ENCODE data around the gene KAT2B. TPM values are rescaled to one million over a fixed set of nuclear protein-coding genes. Genes with fewer than 3 reads are reported as not detected.

Gene KAT2B
- total RNA-seq, 1 donor from 2014 or later: 8.1 TPM

DNA sequence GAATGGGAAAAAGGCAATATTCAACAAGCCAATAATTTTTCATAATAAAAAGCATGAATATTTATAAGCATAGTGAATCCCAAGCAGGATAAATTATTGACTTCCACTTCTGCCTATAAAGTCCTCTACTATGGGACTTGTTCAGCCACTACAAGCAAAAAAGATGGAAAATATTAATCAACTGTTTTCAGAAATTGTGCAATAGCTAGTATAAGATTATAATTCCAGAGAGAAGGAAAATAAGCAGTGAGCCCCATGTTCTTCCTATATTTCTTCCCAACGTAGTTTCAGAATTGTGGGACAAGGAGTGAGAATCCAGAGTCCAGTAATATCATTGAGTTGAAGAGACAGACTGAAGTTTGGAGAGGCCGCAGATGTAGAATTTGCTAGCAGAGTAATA lies 121.5 kb downstream of the KAT2B start:
- Mint-ChIP-seq H3K4me3 (ENCODE audit: unreplicated experiment) (no peak overlapping the region), H3K4me1 (ENCODE audit: low read depth) (no peaks in the 10 kb centered on the region), H3K9me3 (ENCODE audit: low read depth) (no peaks in the 10 kb centered on the region), H3K36me3 (ENCODE audit: low read depth) (peaks cover 4% of the 10 kb centered on the region), H3K27ac (ENCODE audit: unreplicated experiment) (no peak overlapping the region), H3K27me3 (ENCODE audit: low read depth) (no peaks in the 10 kb centered on the region)
- no peak for DNase-seq (ENCODE audit: low spot score)
- TF ChIP-seq, protein P1, sequence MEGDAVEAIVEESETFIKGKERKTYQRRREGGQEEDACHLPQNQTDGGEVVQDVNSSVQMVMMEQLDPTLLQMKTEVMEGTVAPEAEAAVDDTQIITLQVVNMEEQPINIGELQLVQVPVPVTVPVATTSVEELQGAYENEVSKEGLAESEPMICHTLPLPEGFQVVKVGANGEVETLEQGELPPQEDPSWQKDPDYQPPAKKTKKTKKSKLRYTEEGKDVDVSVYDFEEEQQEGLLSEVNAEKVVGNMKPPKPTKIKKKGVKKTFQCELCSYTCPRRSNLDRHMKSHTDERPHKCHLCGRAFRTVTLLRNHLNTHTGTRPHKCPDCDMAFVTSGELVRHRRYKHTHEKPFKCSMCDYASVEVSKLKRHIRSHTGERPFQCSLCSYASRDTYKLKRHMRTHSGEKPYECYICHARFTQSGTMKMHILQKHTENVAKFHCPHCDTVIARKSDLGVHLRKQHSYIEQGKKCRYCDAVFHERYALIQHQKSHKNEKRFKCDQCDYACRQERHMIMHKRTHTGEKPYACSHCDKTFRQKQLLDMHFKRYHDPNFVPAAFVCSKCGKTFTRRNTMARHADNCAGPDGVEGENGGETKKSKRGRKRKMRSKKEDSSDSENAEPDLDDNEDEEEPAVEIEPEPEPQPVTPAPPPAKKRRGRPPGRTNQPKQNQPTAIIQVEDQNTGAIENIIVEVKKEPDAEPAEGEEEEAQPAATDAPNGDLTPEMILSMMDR (IDR thresholded peaks at IDR 0.05): no peak

DNA sequence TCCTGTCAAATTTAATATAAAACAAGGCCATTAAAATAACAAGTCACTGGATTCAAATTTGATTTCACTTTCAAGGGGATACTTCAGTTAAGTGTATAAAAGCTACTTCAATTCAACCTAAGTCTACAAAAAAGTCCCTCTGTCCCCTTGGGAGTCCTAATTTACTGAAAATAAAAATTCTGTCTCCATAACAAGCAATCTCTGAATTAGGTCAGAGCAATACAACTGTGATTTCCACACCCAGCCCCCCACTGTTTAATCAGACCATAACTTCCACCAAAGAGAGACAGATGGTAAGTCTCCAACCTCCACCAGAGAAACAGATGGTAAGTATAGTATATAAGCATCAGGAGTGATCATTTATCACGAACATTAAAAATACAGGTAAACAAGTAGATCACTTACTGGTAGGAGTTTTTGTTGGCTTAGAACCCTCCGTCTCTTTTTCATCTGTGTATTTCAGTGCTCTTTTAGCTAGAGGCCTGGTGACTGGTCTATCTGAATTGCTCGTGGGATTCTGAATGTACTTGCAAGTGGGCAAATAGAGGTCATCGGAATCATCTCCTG lies 133.7 kb downstream of the KAT2B start:
- DNase-seq (ENCODE audit: low spot score): no peak
- Mint-ChIP-seq H3K27me3 (ENCODE audit: low read depth) (no peaks in the 10 kb centered on the region), H3K27ac (ENCODE audit: unreplicated experiment) (no peak overlapping the region), H3K36me3 (ENCODE audit: low read depth) (peaks cover 4% of the 10 kb centered on the region), H3K4me3 (ENCODE audit: unreplicated experiment) (no peak overlapping the region), H3K4me1 (ENCODE audit: low read depth) (no peaks in the 10 kb centered on the region), H3K9me3 (ENCODE audit: low read depth) (no peaks in the 10 kb centered on the region)
- TF ChIP-seq, protein P1 (IDR thresholded peaks at IDR 0.05): no peak

DNA sequence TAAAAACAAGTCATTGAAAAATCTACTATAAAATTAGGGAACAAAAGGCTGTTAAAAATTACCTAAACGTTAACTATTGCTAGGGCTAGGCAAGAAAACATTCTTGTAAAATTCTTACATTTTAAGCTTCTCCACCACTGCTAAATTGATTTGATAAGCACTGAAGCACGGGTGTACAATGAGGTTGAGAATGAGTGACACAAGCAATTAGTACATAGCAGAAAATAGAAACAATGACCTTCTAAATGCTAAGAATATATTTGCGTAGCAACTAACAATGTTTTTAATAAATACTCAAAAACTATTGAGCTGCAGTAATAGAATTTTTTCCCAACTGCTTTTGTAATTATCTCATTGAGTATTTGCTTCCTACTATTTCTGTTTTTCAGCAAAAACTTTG lies 141.0 kb downstream of the KAT2B start:
- no peaks in the 10 kb centered on the region for H3K9me3 Mint-ChIP-seq (ENCODE audit: low read depth)
- TF ChIP-seq, protein P1 (IDR thresholded peaks at IDR 0.05): no peak
- no peak overlapping the region for H3K4me3 Mint-ChIP-seq (ENCODE audit: unreplicated experiment)
- peaks cover 2% of the 10 kb centered on the region for H3K36me3 Mint-ChIP-seq (ENCODE audit: low read depth)
- H3K4me1 Mint-ChIP-seq (ENCODE audit: low read depth): peaks cover 2% of the 10 kb centered on the region
- H3K27ac Mint-ChIP-seq (ENCODE audit: unreplicated experiment): no peak overlapping the region
- H3K27me3 Mint-ChIP-seq (ENCODE audit: low read depth): no peaks in the 10 kb centered on the region
- no peak for DNase-seq (ENCODE audit: low spot score)

GRCh38 chr3:20182206-20182605 lies 142.0 kb downstream of the KAT2B start:
- peaks cover 2% of the 10 kb centered on the region for H3K4me1 Mint-ChIP-seq (ENCODE audit: low read depth)
- peaks cover 2% of the 10 kb centered on the region for H3K36me3 Mint-ChIP-seq (ENCODE audit: low read depth)
- H3K27ac Mint-ChIP-seq (ENCODE audit: unreplicated experiment): no peak overlapping the region
- DNase-seq (ENCODE audit: low spot score): no peak
- no peak overlapping the region for H3K4me3 Mint-ChIP-seq (ENCODE audit: unreplicated experiment)
- TF ChIP-seq, protein P1 (IDR thresholded peaks at IDR 0.05): no peak
- no peaks in the 10 kb centered on the region for H3K9me3 Mint-ChIP-seq (ENCODE audit: low read depth)
- no peaks in the 10 kb centered on the region for H3K27me3 Mint-ChIP-seq (ENCODE audit: low read depth)

- no peak for DNase-seq (ENCODE audit: low spot score)
- Mint-ChIP-seq H3K36me3 (ENCODE audit: low read depth) (no peaks in the 10 kb centered on the region), H3K4me3 (ENCODE audit: unreplicated experiment) (no peak overlapping the region), H3K9me3 (ENCODE audit: low read depth) (no peaks in the 10 kb centered on the region), H3K27me3 (ENCODE audit: low read depth) (no peaks in the 10 kb centered on the region), H3K4me1 (ENCODE audit: low read depth) (peaks cover 2% of the 10 kb centered on the region), H3K27ac (ENCODE audit: unreplicated experiment) (no peak overlapping the region)
- TF ChIP-seq, protein P1 (IDR thresholded peaks at IDR 0.05): no peak
Observed at GRCh38 chr3:20185331-20185678, 145.1 kb downstream of the KAT2B start.

Measured in chondrocyte (in vitro differentiated cells).